SK-N-SH treated with all-trans-retinoic acid at 6 μM for 48 hours (cell line): Measurements from ENCODE around the gene PBX3.

Experiments used
- ATAC-seq: fragments of 200-7000 bp; cut with Tn5 transposase; 3 replicates; pipeline ENCODE4 v1.9.1; 2020; ENCODE audit warnings: mild to moderate bottlenecking, moderate library complexity
- ARNTL ChIP-seq: fragments of 450-650 bp; formaldehyde crosslinking; IDR thresholded peaks from 2 replicates; pipeline ENCODE4 v1.5.0; 2020; ENCODE audit warnings: low read depth, mild to moderate bottlenecking, moderate library complexity, borderline replicate concordance
- BACH2 ChIP-seq: fragments of 250-450 bp; sonication (Bioruptor Pico); IDR thresholded peaks from 2 replicates; pipeline ENCODE4 v1.9.0; 2021; ENCODE audit warnings: mild to moderate bottlenecking, borderline replicate concordance
- CREB5 ChIP-seq: fragments of 250-450 bp; sonication (Bioruptor Pico); IDR thresholded peaks from 2 replicates; pipeline ENCODE4 v1.5.1; 2020; ENCODE audit warnings: low read depth, mild to moderate bottlenecking, moderate library complexity
- CSDC2 ChIP-seq: fragments of 250-450 bp; sonication (Bioruptor Pico); IDR thresholded peaks from 2 replicates; pipeline ENCODE4 v1.5.0; 2020; ENCODE audit warnings: mild to moderate bottlenecking, moderate library complexity
- ESRRG ChIP-seq: fragments of 250-450 bp; sonication (Bioruptor Pico); IDR thresholded peaks from 2 replicates; pipeline ENCODE4 v1.6.1; 2021; ENCODE audit warnings: mild to moderate bottlenecking
- GLIS3 ChIP-seq: fragments of 250-450 bp; sonication (Bioruptor Pico); IDR thresholded peaks from 2 replicates; pipeline ENCODE4 v1.5.0; 2020; ENCODE audit warnings: mild to moderate bottlenecking, moderate library complexity
- ISL1 ChIP-seq: fragments of 250-450 bp; sonication (Bioruptor Pico); IDR thresholded peaks from 2 replicates; pipeline ENCODE4 v2.1.2; 2022; ENCODE audit warnings: mild to moderate bottlenecking, moderate library complexity
- PPARA ChIP-seq: fragments of 250-450 bp; sonication (Bioruptor Pico); IDR thresholded peaks from 2 replicates; pipeline ENCODE4 v1.5.0; 2020; ENCODE audit warnings: mild to moderate bottlenecking, borderline replicate concordance
- RARB ChIP-seq: fragments of 250-450 bp; sonication (Bioruptor Pico); IDR thresholded peaks from 2 replicates; pipeline ENCODE4 v1.8.0; 2021; ENCODE audit warnings: mild to moderate bottlenecking, moderate library complexity
- SNAI2 ChIP-seq: fragments of 250-450 bp; sonication (Bioruptor Pico); IDR thresholded peaks from 2 replicates; pipeline ENCODE4 v1.5.0; 2020; ENCODE audit warnings: mild to moderate bottlenecking, moderate library complexity
- TOX ChIP-seq: fragments of 250-450 bp; sonication (Bioruptor Pico); IDR thresholded peaks from 2 replicates; pipeline ENCODE4 v1.8.0; 2021; ENCODE audit warnings: mild to moderate bottlenecking, moderate library complexity, borderline replicate concordance
- ZC3H10 ChIP-seq: fragments of 250-450 bp; sonication (Bioruptor Pico); IDR thresholded peaks from 2 replicates; pipeline ENCODE4 v1.5.1; 2021; ENCODE audit warnings: mild to moderate bottlenecking, moderate library complexity
- ZFP3 ChIP-seq: fragments of 250-450 bp; sonication (Bioruptor Pico); IDR thresholded peaks from 2 replicates; pipeline ENCODE4 v1.5.0; 2020; ENCODE audit warnings: mild to moderate bottlenecking, moderate library complexity
- ZNF565 ChIP-seq: fragments of 450-650 bp; formaldehyde crosslinking; conservative IDR thresholded peaks from 2 replicates; pipeline ENCODE4 v1.5.0; 2020; ENCODE audit warnings: low read depth, mild to moderate bottlenecking, moderate library complexity
- ZNF70 ChIP-seq: fragments of 450-650 bp; formaldehyde crosslinking; IDR thresholded peaks from 2 replicates; pipeline ENCODE4 v1.5.0; 2020; ENCODE audit warnings: mild to moderate bottlenecking, moderate library complexity
- ZNF8 ChIP-seq: fragments of 450-650 bp; formaldehyde crosslinking; IDR thresholded peaks from 2 replicates; pipeline ENCODE4 v1.5.0; 2020; ENCODE audit warnings: mild to moderate bottlenecking, moderate library complexity
- TF ChIP-seq, protein P1 (sequence below): fragments of 250-450 bp; sonication (Bioruptor Pico); IDR thresholded peaks from 2 replicates; pipeline ENCODE4 v1.5.0; 2020; ENCODE audit warnings: mild to moderate bottlenecking, moderate library complexity
- TF ChIP-seq, protein P2 (sequence below): fragments of 250-450 bp; sonication (Bioruptor Pico); IDR thresholded peaks from 2 replicates; pipeline ENCODE4 v1.8.0; 2021; ENCODE audit warnings: low read depth, mild to moderate bottlenecking, moderate library complexity, borderline replicate concordance
- TF ChIP-seq, protein P3 (sequence below): fragments of 250-450 bp; sonication (Bioruptor Pico); IDR thresholded peaks from 2 replicates; pipeline ENCODE4 v1.8.0; 2020; ENCODE audit warnings: mild to moderate bottlenecking, moderate library complexity, borderline replicate concordance

The PBX3 gene

GRCh38 chr9:125990793-125991220 lies 243.6 kb downstream of the PBX3 start:
- peak; percentile 43; the same call in 2 of the 3 replicates for ATAC-seq
- TF ChIP-seq PPARA, result no peak
- no peak for TF ChIP-seq BACH2 (CRISPR knock-in tag)
- no peak for TF ChIP-seq SNAI2 (CRISPR knock-in tag)
- TF ChIP-seq ISL1 (CRISPR knock-in tag), result no peak
- TF ChIP-seq ZNF8 (CRISPR knock-in tag), result no peak
- TF ChIP-seq, protein P1, sequence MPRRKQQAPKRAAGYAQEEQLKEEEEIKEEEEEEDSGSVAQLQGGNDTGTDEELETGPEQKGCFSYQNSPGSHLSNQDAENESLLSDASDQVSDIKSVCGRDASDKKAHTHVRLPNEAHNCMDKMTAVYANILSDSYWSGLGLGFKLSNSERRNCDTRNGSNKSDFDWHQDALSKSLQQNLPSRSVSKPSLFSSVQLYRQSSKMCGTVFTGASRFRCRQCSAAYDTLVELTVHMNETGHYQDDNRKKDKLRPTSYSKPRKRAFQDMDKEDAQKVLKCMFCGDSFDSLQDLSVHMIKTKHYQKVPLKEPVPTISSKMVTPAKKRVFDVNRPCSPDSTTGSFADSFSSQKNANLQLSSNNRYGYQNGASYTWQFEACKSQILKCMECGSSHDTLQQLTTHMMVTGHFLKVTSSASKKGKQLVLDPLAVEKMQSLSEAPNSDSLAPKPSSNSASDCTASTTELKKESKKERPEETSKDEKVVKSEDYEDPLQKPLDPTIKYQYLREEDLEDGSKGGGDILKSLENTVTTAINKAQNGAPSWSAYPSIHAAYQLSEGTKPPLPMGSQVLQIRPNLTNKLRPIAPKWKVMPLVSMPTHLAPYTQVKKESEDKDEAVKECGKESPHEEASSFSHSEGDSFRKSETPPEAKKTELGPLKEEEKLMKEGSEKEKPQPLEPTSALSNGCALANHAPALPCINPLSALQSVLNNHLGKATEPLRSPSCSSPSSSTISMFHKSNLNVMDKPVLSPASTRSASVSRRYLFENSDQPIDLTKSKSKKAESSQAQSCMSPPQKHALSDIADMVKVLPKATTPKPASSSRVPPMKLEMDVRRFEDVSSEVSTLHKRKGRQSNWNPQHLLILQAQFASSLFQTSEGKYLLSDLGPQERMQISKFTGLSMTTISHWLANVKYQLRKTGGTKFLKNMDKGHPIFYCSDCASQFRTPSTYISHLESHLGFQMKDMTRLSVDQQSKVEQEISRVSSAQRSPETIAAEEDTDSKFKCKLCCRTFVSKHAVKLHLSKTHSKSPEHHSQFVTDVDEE (CRISPR knock-in tag), result no peak
- TF ChIP-seq GLIS3, result no peak
- TF ChIP-seq ZC3H10, result no peak
- no peak for TF ChIP-seq CREB5 (CRISPR knock-in tag)
- TF ChIP-seq, protein P2, sequence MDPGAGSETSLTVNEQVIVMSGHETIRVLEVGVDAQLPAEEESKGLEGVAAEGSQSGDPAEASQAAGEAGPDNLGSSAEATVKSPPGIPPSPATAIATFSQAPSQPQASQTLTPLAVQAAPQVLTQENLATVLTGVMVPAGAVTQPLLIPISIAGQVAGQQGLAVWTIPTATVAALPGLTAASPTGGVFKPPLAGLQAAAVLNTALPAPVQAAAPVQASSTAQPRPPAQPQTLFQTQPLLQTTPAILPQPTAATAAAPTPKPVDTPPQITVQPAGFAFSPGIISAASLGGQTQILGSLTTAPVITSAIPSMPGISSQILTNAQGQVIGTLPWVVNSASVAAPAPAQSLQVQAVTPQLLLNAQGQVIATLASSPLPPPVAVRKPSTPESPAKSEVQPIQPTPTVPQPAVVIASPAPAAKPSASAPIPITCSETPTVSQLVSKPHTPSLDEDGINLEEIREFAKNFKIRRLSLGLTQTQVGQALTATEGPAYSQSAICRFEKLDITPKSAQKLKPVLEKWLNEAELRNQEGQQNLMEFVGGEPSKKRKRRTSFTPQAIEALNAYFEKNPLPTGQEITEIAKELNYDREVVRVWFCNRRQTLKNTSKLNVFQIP, result no peak
- TF ChIP-seq ZNF565 (CRISPR knock-in tag), result no peak
- TF ChIP-seq ZNF70, result no peak
- TF ChIP-seq CSDC2, result no peak
- TF ChIP-seq, protein P3, sequence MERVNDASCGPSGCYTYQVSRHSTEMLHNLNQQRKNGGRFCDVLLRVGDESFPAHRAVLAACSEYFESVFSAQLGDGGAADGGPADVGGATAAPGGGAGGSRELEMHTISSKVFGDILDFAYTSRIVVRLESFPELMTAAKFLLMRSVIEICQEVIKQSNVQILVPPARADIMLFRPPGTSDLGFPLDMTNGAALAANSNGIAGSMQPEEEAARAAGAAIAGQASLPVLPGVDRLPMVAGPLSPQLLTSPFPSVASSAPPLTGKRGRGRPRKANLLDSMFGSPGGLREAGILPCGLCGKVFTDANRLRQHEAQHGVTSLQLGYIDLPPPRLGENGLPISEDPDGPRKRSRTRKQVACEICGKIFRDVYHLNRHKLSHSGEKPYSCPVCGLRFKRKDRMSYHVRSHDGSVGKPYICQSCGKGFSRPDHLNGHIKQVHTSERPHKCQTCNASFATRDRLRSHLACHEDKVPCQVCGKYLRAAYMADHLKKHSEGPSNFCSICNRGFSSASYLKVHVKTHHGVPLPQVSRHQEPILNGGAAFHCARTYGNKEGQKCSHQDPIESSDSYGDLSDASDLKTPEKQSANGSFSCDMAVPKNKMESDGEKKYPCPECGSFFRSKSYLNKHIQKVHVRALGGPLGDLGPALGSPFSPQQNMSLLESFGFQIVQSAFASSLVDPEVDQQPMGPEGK (CRISPR knock-in tag), result no peak
- no peak for TF ChIP-seq ARNTL (CRISPR knock-in tag)
- TF ChIP-seq RARB (CRISPR knock-in tag), result no peak
- TF ChIP-seq ESRRG (CRISPR knock-in tag), result no peak
- TF ChIP-seq, all 23 proteins: peak for 0

GRCh38 chr9:125991886-125992529 lies 244.8 kb downstream of the PBX3 start:
- TF ChIP-seq ZFP3 (CRISPR knock-in tag) (no peak), PPARA (no peak)
- ATAC-seq, result no peak

DNA sequence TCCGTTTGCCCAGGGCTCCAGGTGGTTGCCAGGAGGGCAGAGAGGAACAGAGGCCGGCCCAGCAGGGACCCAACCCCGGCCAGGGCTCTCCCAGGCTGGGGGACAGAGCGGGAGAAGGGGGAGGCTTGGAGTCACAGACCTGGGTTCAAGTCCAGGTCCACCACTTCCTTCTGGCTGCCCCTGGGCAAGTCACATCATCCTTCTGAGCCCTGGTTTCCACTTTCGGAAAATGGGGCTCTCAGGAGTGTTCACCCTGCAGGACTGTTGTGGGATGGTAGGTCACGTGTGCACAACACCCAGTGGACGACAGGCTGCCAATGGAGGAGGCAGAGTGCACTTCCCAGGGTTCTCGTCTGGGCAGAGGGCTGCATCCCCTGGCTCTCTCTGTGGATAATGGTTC lies 245.4 kb downstream of the PBX3 start:
- TF ChIP-seq ZFP3 (CRISPR knock-in tag), result no peak
- TF ChIP-seq, protein P1 (CRISPR knock-in tag), result no peak
- no peak for TF ChIP-seq PPARA
- no peak for TF ChIP-seq TOX (CRISPR knock-in tag)
- no peak for TF ChIP-seq CREB5 (CRISPR knock-in tag)
- ATAC-seq, result no peak
